Measurements from ENCODE around the gene COL4A2. TPM values are rescaled to one million over a fixed set of nuclear protein-coding genes. Genes with fewer than 3 reads are reported as not detected.

Gene COL4A2
- total and polyA plus RNA-seq, 7 experiments from 2014 or later, result 0.05 TPM; not detected in 6

DNA sequence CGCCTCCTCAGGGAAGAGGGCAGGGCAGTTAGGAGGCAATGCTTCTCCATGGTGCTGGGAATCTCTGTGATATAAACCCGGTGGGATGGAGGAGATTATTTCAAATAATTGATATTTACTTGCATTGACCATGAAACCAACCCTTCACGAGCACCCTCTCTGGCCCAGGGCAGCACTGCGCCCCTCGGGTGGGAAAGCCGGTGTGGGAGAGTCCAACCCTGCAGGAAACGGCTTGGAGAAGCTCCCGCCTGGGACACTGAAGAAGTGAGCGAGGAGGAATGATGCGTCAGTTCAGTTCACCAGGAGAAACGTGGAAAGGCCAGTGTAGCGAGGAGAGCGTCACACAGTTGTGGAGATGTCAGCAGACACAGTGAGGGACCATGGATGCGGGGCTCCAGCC lies 99.9 kb downstream of the COL4A2 start:
- H3K27me3 Mint-ChIP-seq, result peaks cover 51 to 82% (median 76%) of the 10 kb centered on the region in 5 donors
- CTCF ChIA-PET, result no interaction called here
- H3K9me3 ChIP-seq (ENCODE audit: control insufficient read depth in 2 of 3, low read length in 3 of 3), result no peaks in the 10 kb centered on the region
- intact Hi-C loops (cut with micrococcal nuclease), result no loop called here
- peaks cover 0 to 11% (median under 1%) of the 10 kb centered on the region in 7 donors for H3K4me1 Mint-ChIP-seq
- peaks cover 0 to 7% of the 10 kb centered on the region in 2 donors for H3K27me3 ChIP-seq (ENCODE audit: control insufficient read depth in 2 of 2, insufficient read depth in 2 of 2, low read length in 2 of 2)
- POLR2A ChIA-PET, result no interaction called here
- peaks cover 0 to 5% (median 0%) of the 10 kb centered on the region in 11 donors for H3K9me3 Mint-ChIP-seq
- ATAC-seq (no peak), DNase-seq (no peak)
- H3K27ac ChIP-seq (ENCODE audit: low read depth, low read length), result no peak overlapping the region
- H3K4me3 Mint-ChIP-seq, result no peak overlapping the region
- no peaks in the 10 kb centered on the region for H3K36me3 ChIP-seq (ENCODE audit: control insufficient read depth in 2 of 3, insufficient read depth in 3 of 3, low read length in 3 of 3)
- no peaks in the 10 kb centered on the region for H3K4me1 ChIP-seq (ENCODE audit: control insufficient read depth in 2 of 2, insufficient read depth in 2 of 2, low read length in 2 of 2)
- no peak overlapping the region for H3K4me3 ChIP-seq (ENCODE audit: low read length)
- H3K36me3 Mint-ChIP-seq, result peaks cover 0 to 5% (median 0%) of the 10 kb centered on the region in 5 donors
- H3K27ac Mint-ChIP-seq, result no peak overlapping the region

- Histone ChIP-seq H3K4me1 (ENCODE audit: control insufficient read depth in 2 of 2, insufficient read depth in 2 of 2, low read length in 2 of 2) (no peaks in the 10 kb centered on the region), H3K9me3 (ENCODE audit: control insufficient read depth in 2 of 3, low read length in 3 of 3) (no peaks in the 10 kb centered on the region), H3K4me3 (ENCODE audit: low read length) (no peak overlapping the region), H3K36me3 (ENCODE audit: control insufficient read depth in 2 of 3, insufficient read depth in 3 of 3, low read length in 3 of 3) (no peaks in the 10 kb centered on the region), H3K27me3 (ENCODE audit: control insufficient read depth in 2 of 2, insufficient read depth in 2 of 2, low read length in 2 of 2) (peaks cover 0 to 9% of the 10 kb centered on the region in 2 donors), H3K27ac (ENCODE audit: low read depth, low read length) (no peak overlapping the region)
- ChIA-PET POLR2A (no interaction called here), CTCF (no interaction called here)
- H3K27ac Mint-ChIP-seq, result no peak overlapping the region
- peaks cover 55 to 82% (median 79%) of the 10 kb centered on the region in 5 donors for H3K27me3 Mint-ChIP-seq
- intact Hi-C loops (cut with micrococcal nuclease), result no loop called here
- H3K4me1 Mint-ChIP-seq, result peaks cover 0 to 11% (median 5%) of the 10 kb centered on the region in 7 donors
- H3K9me3 Mint-ChIP-seq, result peaks cover 0 to 5% (median 0%) of the 10 kb centered on the region in 11 donors
- H3K36me3 Mint-ChIP-seq, result peaks cover 0 to 5% (median 0%) of the 10 kb centered on the region in 5 donors
- no peak for ATAC-seq
- H3K4me3 Mint-ChIP-seq, result no peak overlapping the region
- no peak for DNase-seq
These were observed 100.4 kb downstream of the COL4A2 start for GRCh38 chr13:110407531-110407930.

GRCh38 chr13:110408286-110408685 lies 101.2 kb downstream of the COL4A2 start:
- H3K9me3 Mint-ChIP-seq, result peaks cover 0 to 5% (median 0%) of the 10 kb centered on the region in 11 donors
- intact Hi-C loops (cut with micrococcal nuclease), result no loop called here
- H3K4me1 Mint-ChIP-seq, result peaks cover 0 to 11% (median 5%) of the 10 kb centered on the region in 7 donors
- CTCF ChIA-PET, result no interaction called here
- H3K27ac Mint-ChIP-seq, result no peak overlapping the region
- ATAC-seq, result no peak
- no peak overlapping the region for H3K4me3 Mint-ChIP-seq
- H3K4me3 ChIP-seq (ENCODE audit: low read length), result no peak overlapping the region
- POLR2A ChIA-PET, result no interaction called here
- H3K27me3 ChIP-seq (ENCODE audit: control insufficient read depth in 2 of 2, insufficient read depth in 2 of 2, low read length in 2 of 2), result peaks cover 0 to 9% of the 10 kb centered on the region in 2 donors
- H3K9me3 ChIP-seq (ENCODE audit: control insufficient read depth in 2 of 3, low read length in 3 of 3), result no peaks in the 10 kb centered on the region
- H3K27me3 Mint-ChIP-seq, result peaks cover 58 to 82% (median 79%) of the 10 kb centered on the region in 5 donors
- DNase-seq, result no peak
- H3K4me1 ChIP-seq (ENCODE audit: control insufficient read depth in 2 of 2, insufficient read depth in 2 of 2, low read length in 2 of 2), result no peaks in the 10 kb centered on the region
- no peak overlapping the region for H3K27ac ChIP-seq (ENCODE audit: low read depth, low read length)
- no peaks in the 10 kb centered on the region for H3K36me3 ChIP-seq (ENCODE audit: control insufficient read depth in 2 of 3, insufficient read depth in 3 of 3, low read length in 3 of 3)
- H3K36me3 Mint-ChIP-seq, result peaks cover 0 to 5% (median 0%) of the 10 kb centered on the region in 5 donors

GRCh38 chr13:110409581-110409992 lies 102.5 kb downstream of the COL4A2 start:
- H3K4me3 ChIP-seq (ENCODE audit: low read length), result no peak overlapping the region
- H3K9me3 ChIP-seq (ENCODE audit: control insufficient read depth in 2 of 3, low read length in 3 of 3), result no peaks in the 10 kb centered on the region
- H3K4me3 Mint-ChIP-seq, result no peak overlapping the region
- H3K27ac Mint-ChIP-seq, result no peak overlapping the region
- H3K27ac ChIP-seq (ENCODE audit: low read depth, low read length), result no peak overlapping the region
- peaks cover 64 to 81% (median 79%) of the 10 kb centered on the region in 5 donors for H3K27me3 Mint-ChIP-seq
- peaks cover 0 to 11% (median 5%) of the 10 kb centered on the region in 7 donors for H3K4me1 Mint-ChIP-seq
- CTCF ChIA-PET, result interaction anchor here (3.4 kb wide), 1 partner anchor 187 kb away, joined by 31 read pairs; no protein-coding TSS in a partner anchor
- no peaks in the 10 kb centered on the region for H3K36me3 ChIP-seq (ENCODE audit: control insufficient read depth in 2 of 3, insufficient read depth in 3 of 3, low read length in 3 of 3)
- H3K4me1 ChIP-seq (ENCODE audit: control insufficient read depth in 2 of 2, insufficient read depth in 2 of 2, low read length in 2 of 2), result no peaks in the 10 kb centered on the region
- peaks cover 0 to 9% of the 10 kb centered on the region in 2 donors for H3K27me3 ChIP-seq (ENCODE audit: control insufficient read depth in 2 of 2, insufficient read depth in 2 of 2, low read length in 2 of 2)
- POLR2A ChIA-PET, result no interaction called here
- DNase-seq (no peak), ATAC-seq (no peak)
- peaks cover 0 to 5% (median 0%) of the 10 kb centered on the region in 5 donors for H3K36me3 Mint-ChIP-seq
- H3K9me3 Mint-ChIP-seq, result peaks cover 0 to 5% (median 0%) of the 10 kb centered on the region in 11 donors
- intact Hi-C loops (cut with micrococcal nuclease), result no loop called here

DNA sequence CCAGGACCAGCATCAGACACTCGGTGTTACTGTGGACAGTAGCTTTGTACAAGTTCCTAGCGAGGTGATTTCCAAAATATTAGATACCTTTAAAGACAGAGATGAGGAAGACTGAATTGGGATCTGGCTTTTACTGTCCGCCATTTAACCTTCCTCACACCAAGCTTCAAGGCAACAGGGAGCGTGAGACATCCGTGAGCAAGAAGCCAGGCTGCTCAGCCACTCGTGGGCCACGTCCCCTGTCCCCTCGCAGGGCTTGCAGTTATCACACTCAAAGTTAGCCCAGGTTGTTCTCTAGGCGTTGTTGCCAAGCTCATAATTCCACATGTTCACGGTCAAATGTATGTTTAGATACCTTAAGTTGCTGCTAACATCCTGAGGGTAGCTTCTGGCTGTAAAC lies 102.9 kb downstream of the COL4A2 start:
- CTCF ChIA-PET, result interaction anchor here (2.0 to 3.4 kb wide), 2 partner anchors 177 to 187 kb away, joined by 5 to 31 read pairs; no protein-coding TSS in a partner anchor

GRCh38 chr13:110410936-110411687 lies 104.0 kb downstream of the COL4A2 start:
- CTCF ChIA-PET, result interaction anchor here (0.6 to 3.4 kb wide), 8 partner anchors 20 to 1448 kb away, joined by 3 to 31 read pairs (median 4); no protein-coding TSS in a partner anchor

More for the DNA sequence above, 102.9 kb downstream of the COL4A2 start:
- Histone ChIP-seq H3K4me1 (ENCODE audit: control insufficient read depth in 2 of 2, insufficient read depth in 2 of 2, low read length in 2 of 2) (no peaks in the 10 kb centered on the region), H3K36me3 (ENCODE audit: control insufficient read depth in 2 of 3, insufficient read depth in 3 of 3, low read length in 3 of 3) (no peaks in the 10 kb centered on the region), H3K9me3 (ENCODE audit: control insufficient read depth in 2 of 3, low read length in 3 of 3) (no peaks in the 10 kb centered on the region), H3K4me3 (ENCODE audit: low read length) (no peak overlapping the region), H3K27me3 (ENCODE audit: control insufficient read depth in 2 of 2, insufficient read depth in 2 of 2, low read length in 2 of 2) (peaks cover 0 to 9% of the 10 kb centered on the region in 2 donors), H3K27ac (ENCODE audit: low read depth, low read length) (no peak overlapping the region)
- intact Hi-C loops (cut with micrococcal nuclease), result no loop called here
- DNase-seq (no peak), ATAC-seq (no peak)
- POLR2A ChIA-PET, result no interaction called here
- Mint-ChIP-seq H3K9me3 (peaks cover 0 to 5% (median 0%) of the 10 kb centered on the region in 11 donors), H3K36me3 (peaks cover 0 to 5% (median 0%) of the 10 kb centered on the region in 5 donors), H3K4me3 (no peak overlapping the region), H3K27ac (no peak overlapping the region), H3K4me1 (peaks cover 0 to 11% (median 5%) of the 10 kb centered on the region in 7 donors), H3K27me3 (peaks cover 67 to 80% (median 79%) of the 10 kb centered on the region in 5 donors)

More at GRCh38 chr13:110410936-110411687, 104.0 kb downstream of the COL4A2 start:
- H3K27me3 Mint-ChIP-seq, result peaks cover 65 to 81% (median 75%) of the 10 kb centered on the region in 5 donors
- DNase-seq (no peak), ATAC-seq (no peak)
- no peaks in the 10 kb centered on the region for H3K36me3 ChIP-seq (ENCODE audit: control insufficient read depth in 2 of 3, insufficient read depth in 3 of 3, low read length in 3 of 3)
- H3K4me1 ChIP-seq (ENCODE audit: control insufficient read depth in 2 of 2, insufficient read depth in 2 of 2, low read length in 2 of 2), result no peaks in the 10 kb centered on the region
- POLR2A ChIA-PET, result no interaction called here
- H3K27ac ChIP-seq (ENCODE audit: low read depth, low read length), result no peak overlapping the region
- H3K4me1 Mint-ChIP-seq, result peaks cover 0 to 11% (median 4%) of the 10 kb centered on the region in 7 donors
- peaks cover 0 to 5% (median 0%) of the 10 kb centered on the region in 11 donors for H3K9me3 Mint-ChIP-seq
- H3K27me3 ChIP-seq (ENCODE audit: control insufficient read depth in 2 of 2, insufficient read depth in 2 of 2, low read length in 2 of 2), result peaks cover 0 to 9% of the 10 kb centered on the region in 2 donors
- H3K27ac Mint-ChIP-seq, result no peak overlapping the region
- H3K36me3 Mint-ChIP-seq, result peaks cover 0 to 5% (median 0%) of the 10 kb centered on the region in 5 donors
- H3K4me3 Mint-ChIP-seq, result no peak overlapping the region
- H3K4me3 ChIP-seq (ENCODE audit: low read length), result no peak overlapping the region
- intact Hi-C loops (cut with micrococcal nuclease), result no loop called here
- no peaks in the 10 kb centered on the region for H3K9me3 ChIP-seq (ENCODE audit: control insufficient read depth in 2 of 3, low read length in 3 of 3)
